ENCODE measurements around the gene PFKFB2.

GRCh38 chr1:207128336-207128921, 75.4 kb downstream of the PFKFB2 start:
- TF ChIP-seq, protein P1, sequence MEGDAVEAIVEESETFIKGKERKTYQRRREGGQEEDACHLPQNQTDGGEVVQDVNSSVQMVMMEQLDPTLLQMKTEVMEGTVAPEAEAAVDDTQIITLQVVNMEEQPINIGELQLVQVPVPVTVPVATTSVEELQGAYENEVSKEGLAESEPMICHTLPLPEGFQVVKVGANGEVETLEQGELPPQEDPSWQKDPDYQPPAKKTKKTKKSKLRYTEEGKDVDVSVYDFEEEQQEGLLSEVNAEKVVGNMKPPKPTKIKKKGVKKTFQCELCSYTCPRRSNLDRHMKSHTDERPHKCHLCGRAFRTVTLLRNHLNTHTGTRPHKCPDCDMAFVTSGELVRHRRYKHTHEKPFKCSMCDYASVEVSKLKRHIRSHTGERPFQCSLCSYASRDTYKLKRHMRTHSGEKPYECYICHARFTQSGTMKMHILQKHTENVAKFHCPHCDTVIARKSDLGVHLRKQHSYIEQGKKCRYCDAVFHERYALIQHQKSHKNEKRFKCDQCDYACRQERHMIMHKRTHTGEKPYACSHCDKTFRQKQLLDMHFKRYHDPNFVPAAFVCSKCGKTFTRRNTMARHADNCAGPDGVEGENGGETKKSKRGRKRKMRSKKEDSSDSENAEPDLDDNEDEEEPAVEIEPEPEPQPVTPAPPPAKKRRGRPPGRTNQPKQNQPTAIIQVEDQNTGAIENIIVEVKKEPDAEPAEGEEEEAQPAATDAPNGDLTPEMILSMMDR (conservative IDR thresholded peaks at IDR 0.05 in 1 of 2, IDR thresholded peaks at IDR 0.05 in 1 of 2; ENCODE audit: extremely low read depth in 1 of 2, insufficient read depth in 1 of 2, low read depth in 1 of 2, low read length in 2 of 2), result no peak
- TF ChIP-seq EZH2 (IDR thresholded peaks at IDR 0.05; ENCODE audit: borderline replicate concordance, low read length), result no peak
